Keratinocyte (primary cell): ENCODE measurements around the gene SMARCA2. TPM values are rescaled to one million over a fixed set of nuclear protein-coding genes. Genes with fewer than 3 reads are reported as not detected.

Experiments used
- DNase-seq: peaks from one replicate; pipeline ENCODE4 v3.0.0-alpha.2; 2011; ENCODE audit warnings: low read depth, missing footprints, low spot score
- FAIRE-seq: peaks from 2 replicates; lab custom pipeline; 2011; peaks lifted over from hg19 to GRCh38; lab: Jason Lieb, UNC
- H2AFZ ChIP-seq: 2 replicates; pipeline ENCODE4 v1.6.0; 2012; ENCODE audit warnings: low read length, control low read depth, inconsistent platforms; ENCODE audit not compliant: control insufficient read depth
- H3K27ac ChIP-seq: 2 replicates; pipeline ENCODE4 v1.5.1; 2011; ENCODE audit warnings: low read length; ENCODE audit not compliant: control insufficient read depth, insufficient read depth
- H3K27me3 ChIP-seq: 3 replicates; pipeline ENCODE4 v1.6.0; 2011; ENCODE audit warnings: low read length; ENCODE audit not compliant: control insufficient read depth, insufficient read depth; ENCODE audit errors: extremely low read depth
- H3K36me3 ChIP-seq, 2 experiments: 2 replicates in 1 of 2; 3 replicates in 1 of 2; pipeline ENCODE4 v1.5.1; 2011; ENCODE audit warnings: low read length in 2 of 2, mild to moderate bottlenecking in 1 of 2; ENCODE audit not compliant: control insufficient read depth in 2 of 2, insufficient read depth in 2 of 2; ENCODE audit errors: extremely low read depth in 1 of 2
- H3K4me1 ChIP-seq: 3 replicates; pipeline ENCODE4 v1.5.1; 2011; ENCODE audit warnings: low read length; ENCODE audit not compliant: control insufficient read depth, insufficient read depth; ENCODE audit errors: extremely low read depth
- H3K4me2 ChIP-seq: 3 replicates; pipeline ENCODE4 v1.6.0; 2011; ENCODE audit warnings: low read depth, low read length; ENCODE audit not compliant: control insufficient read depth, insufficient read depth; ENCODE audit errors: extremely low read depth
- H3K4me3 ChIP-seq, 3 experiments: fragments of 200-600 bp in 1 of 3; sonication (generic) in 1 of 3; 2 replicates in 2 of 3; 3 replicates in 1 of 3; pipeline ENCODE4 v1.5.1; 2011 to 2016; ENCODE audit warnings: low read length in 3 of 3, mild to moderate bottlenecking in 3 of 3, control low read depth in 2 of 3, inconsistent platforms in 1 of 3, low read depth in 1 of 3, mixed read lengths in 1 of 3, mixed run types in 1 of 3, moderate library complexity in 1 of 3; ENCODE audit not compliant: control insufficient read depth in 2 of 3, insufficient read depth in 2 of 3; ENCODE audit errors: extremely low read depth in 1 of 3
- H3K79me2 ChIP-seq: 2 replicates; pipeline ENCODE4 v1.6.0; 2012; ENCODE audit warnings: low read length; ENCODE audit not compliant: control insufficient read depth, insufficient read depth
- H3K9ac ChIP-seq: 3 replicates; pipeline ENCODE4 v1.6.0; 2011; ENCODE audit warnings: low read length; ENCODE audit not compliant: control insufficient read depth, insufficient read depth; ENCODE audit errors: extremely low read depth
- H3K9me1 ChIP-seq: 3 replicates; pipeline ENCODE4 v1.6.0; 2011; ENCODE audit warnings: low read length; ENCODE audit not compliant: control insufficient read depth, insufficient read depth; ENCODE audit errors: extremely low read depth
- H3K9me3 ChIP-seq: 2 replicates; pipeline ENCODE4 v1.5.1; 2012; ENCODE audit warnings: low read depth, low read length; ENCODE audit not compliant: control insufficient read depth
- H4K20me1 ChIP-seq: 3 replicates; pipeline ENCODE4 v1.6.0; 2011; ENCODE audit warnings: low read length; ENCODE audit not compliant: control insufficient read depth, insufficient read depth; ENCODE audit errors: extremely low read depth
- EZH2 ChIP-seq: IDR thresholded peaks from one replicate; pipeline ENCODE4 v1.6.1; 2012; ENCODE audit warnings: inconsistent platforms, mild to moderate bottlenecking, low read length, moderate library complexity
- dilution Hi-C: fragments of 300-500 bp; cut with MboI; formaldehyde crosslinking; loops from one replicate; pipeline ENCODE4 v1.7.0; 2020; ENCODE audit warnings: low sequenced_read_pairs; ENCODE audit not compliant: extremely low pct_ligation_motif_present
- polyA plus RNA-seq, 5 experiments: library from polyadenylated mRNA; depleted of rRNA in 3 of 5; stranded (reverse) in 3 of 5; stranded (forward) in 1 of 5; unstranded in 1 of 5; fragments of >200 nt; gene quantifications; 1 replicate in 1 of 5; 2 replicates in 3 of 5; 3 replicates in 1 of 5; pipeline versions ENCODE4 v1.2.1 to v1.2.3, GENCODE V29; 2011 to 2012; ENCODE audit warnings: missing spikeins in 2 of 5, low read depth in 1 of 5, low replicate concordance in 1 of 5
- TF ChIP-seq, protein P1 (sequence below), 3 experiments: IDR thresholded peaks in 1 of 3; conservative IDR thresholded peaks in 1 of 3; optimal IDR thresholded peaks in 1 of 3; 2 replicates in 2 of 3; 3 replicates in 1 of 3; pipeline versions ENCODE3 to v1.5.1; 2011; ENCODE audit warnings: low read length in 3 of 3, mild to moderate bottlenecking in 3 of 3, moderate library complexity in 2 of 3, control low read depth in 1 of 3, inconsistent platforms in 1 of 3; ENCODE audit not compliant: insufficient read depth in 2 of 3; ENCODE audit errors: extremely low read depth in 1 of 3

SMARCA2 gene
- polyA plus RNA-seq, 1 donor (not counting 4 experiments of a cell fraction or from before 2014, with no cell fraction given) = 39.0 TPM

DNA sequence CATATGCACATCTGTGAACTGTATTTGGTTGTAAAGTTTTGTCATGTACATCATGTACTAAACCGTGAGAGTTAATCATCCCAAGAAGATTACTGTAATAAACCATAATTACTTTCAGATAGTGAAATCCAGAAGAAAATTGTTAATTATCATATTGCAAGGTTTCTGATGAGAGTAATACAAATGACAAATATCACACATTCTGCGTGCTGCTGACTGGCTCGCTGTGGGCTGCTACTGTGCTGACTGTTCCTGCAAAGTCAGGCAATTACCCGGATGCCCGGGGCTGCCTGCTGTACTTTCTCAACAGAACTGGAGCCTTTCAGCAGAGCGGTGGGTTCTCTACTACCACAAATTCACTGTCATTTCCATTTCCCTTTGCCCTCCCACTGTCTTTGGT is 68.3 kb downstream of the SMARCA2 start:
- Histone ChIP-seq H3K9me3 (no peaks in the 10 kb centered on the region), H4K20me1 (no peaks in the 10 kb centered on the region), H3K4me2 (no peak overlapping the region), H3K36me3 (peaks cover 2 to 22% of the 10 kb centered on the region in 2 experiments), H3K9ac (no peak overlapping the region), H3K4me1 (no peaks in the 10 kb centered on the region), H3K4me3 (no peak overlapping the region), H3K9me1 (no peaks in the 10 kb centered on the region), H2AFZ (no peak overlapping the region), H3K27ac (no peak overlapping the region), H3K27me3 (no peaks in the 10 kb centered on the region), H3K79me2 (no peaks in the 10 kb centered on the region)
- DNase-seq (no peak), FAIRE-seq (no peak)
- dilution Hi-C loops = no loop called here
- TF ChIP-seq, protein P1, sequence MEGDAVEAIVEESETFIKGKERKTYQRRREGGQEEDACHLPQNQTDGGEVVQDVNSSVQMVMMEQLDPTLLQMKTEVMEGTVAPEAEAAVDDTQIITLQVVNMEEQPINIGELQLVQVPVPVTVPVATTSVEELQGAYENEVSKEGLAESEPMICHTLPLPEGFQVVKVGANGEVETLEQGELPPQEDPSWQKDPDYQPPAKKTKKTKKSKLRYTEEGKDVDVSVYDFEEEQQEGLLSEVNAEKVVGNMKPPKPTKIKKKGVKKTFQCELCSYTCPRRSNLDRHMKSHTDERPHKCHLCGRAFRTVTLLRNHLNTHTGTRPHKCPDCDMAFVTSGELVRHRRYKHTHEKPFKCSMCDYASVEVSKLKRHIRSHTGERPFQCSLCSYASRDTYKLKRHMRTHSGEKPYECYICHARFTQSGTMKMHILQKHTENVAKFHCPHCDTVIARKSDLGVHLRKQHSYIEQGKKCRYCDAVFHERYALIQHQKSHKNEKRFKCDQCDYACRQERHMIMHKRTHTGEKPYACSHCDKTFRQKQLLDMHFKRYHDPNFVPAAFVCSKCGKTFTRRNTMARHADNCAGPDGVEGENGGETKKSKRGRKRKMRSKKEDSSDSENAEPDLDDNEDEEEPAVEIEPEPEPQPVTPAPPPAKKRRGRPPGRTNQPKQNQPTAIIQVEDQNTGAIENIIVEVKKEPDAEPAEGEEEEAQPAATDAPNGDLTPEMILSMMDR (optimal IDR thresholded peaks at IDR 0.05 in 1 of 3, IDR thresholded peaks at IDR 0.05 in 1 of 3, conservative IDR thresholded peaks at IDR 0.05 in 1 of 3; ENCODE audit: extremely low read depth in 1 of 3, insufficient read depth in 2 of 3, low read length in 3 of 3) = no peak

- TF ChIP-seq EZH2 = no peak
- TF ChIP-seq, protein P1 (optimal IDR thresholded peaks at IDR 0.05 in 1 of 3, IDR thresholded peaks at IDR 0.05 in 1 of 3, conservative IDR thresholded peaks at IDR 0.05 in 1 of 3; ENCODE audit: extremely low read depth in 1 of 3, insufficient read depth in 2 of 3, low read length in 3 of 3) = no peak
- H3K4me1 ChIP-seq = no peaks in the 10 kb centered on the region
- no peaks in the 10 kb centered on the region for H3K9me1 ChIP-seq
- H3K27ac ChIP-seq = no peak overlapping the region
- H3K79me2 ChIP-seq = no peaks in the 10 kb centered on the region
- no peak overlapping the region for H2AFZ ChIP-seq
- DNase-seq = no peak
- no peak overlapping the region for H3K9ac ChIP-seq
- H4K20me1 ChIP-seq = no peaks in the 10 kb centered on the region
- no peak overlapping the region for H3K4me2 ChIP-seq
- H3K27me3 ChIP-seq = no peaks in the 10 kb centered on the region
- peaks cover 2 to 17% of the 10 kb centered on the region in 2 experiments for H3K36me3 ChIP-seq
- no peaks in the 10 kb centered on the region for H3K9me3 ChIP-seq
- dilution Hi-C loops = no loop called here
- FAIRE-seq = no peak
- no peak overlapping the region for H3K4me3 ChIP-seq
Observed at GRCh38 chr9:2085716-2086115, 70.6 kb downstream of the SMARCA2 start.
